HepG2 (cell line): ENCODE measurements around the gene SFXN2. TPM values are rescaled to one million over a fixed set of nuclear protein-coding genes. Genes with fewer than 3 reads are reported as not detected.

Experiments used
- BRD4 ChIP-seq: sonication (generic); formaldehyde crosslinking; IDR thresholded peaks from 2 replicates; pipeline ENCODE4 v1.4.0; 2020; ENCODE audit warnings: missing genetic modification reagents
- BRF2 ChIP-seq: sonication (generic); formaldehyde crosslinking; IDR thresholded peaks from 2 replicates; pipeline ENCODE4 v1.8.1; 2022; ENCODE audit warnings: mild to moderate bottlenecking, missing genetic modification reagents
- GATAD2A ChIP-seq: IDR thresholded peaks from 2 replicates; pipeline ENCODE4 v1.6.1; 2016
- GLMP ChIP-seq: sonication (generic); formaldehyde crosslinking; IDR thresholded peaks from 2 replicates; pipeline ENCODE4 v1.9.0; 2021; ENCODE audit warnings: missing genetic modification reagents, mild to moderate bottlenecking, borderline replicate concordance
- HNRNPLL ChIP-seq: fragments of 200-400 bp; formaldehyde crosslinking; IDR thresholded peaks from 2 replicates; pipeline ENCODE4 v1.6.1; 2017; ENCODE audit warnings: mild to moderate bottlenecking, low read depth, low read length; ENCODE audit not compliant: poor library complexity, severe bottlenecking
- KMT2A ChIP-seq: sonication (generic); formaldehyde crosslinking; IDR thresholded peaks from 2 replicates; pipeline ENCODE4 v1.4.0; 2020; ENCODE audit warnings: missing genetic modification reagents
- MAFF ChIP-seq: IDR thresholded peaks from 2 replicates; pipeline ENCODE4 v1.6.1; 2011; ENCODE audit warnings: low read depth, low read length, improper control_type of control experiment
- NCOR1 ChIP-seq: fragments of 200-600 bp; sonication (generic); IDR thresholded peaks from 2 replicates; pipeline ENCODE4 v1.7.0; 2017; ENCODE audit warnings: antibody characterized with exemption, low read length, borderline replicate concordance
- POLR2AphosphoS5 ChIP-seq: IDR thresholded peaks from 2 replicates; pipeline ENCODE4 v1.6.1; 2012; ENCODE audit warnings: low read depth, low read length
- RAD21 ChIP-seq: fragments of 450-650 bp; formaldehyde crosslinking; IDR thresholded peaks from 2 replicates; pipeline ENCODE4 v1.5.0; 2020; ENCODE audit warnings: mild to moderate bottlenecking
- RFX5 ChIP-seq: IDR thresholded peaks from 2 replicates; pipeline ENCODE4 v1.6.1; 2011; ENCODE audit warnings: low read depth, low read length, improper control_type of control experiment
- SIX4 ChIP-seq: sonication (generic); formaldehyde crosslinking; IDR thresholded peaks from 2 replicates; pipeline ENCODE4 v1.4.0; 2020; ENCODE audit warnings: missing genetic modification reagents
- TFE3 ChIP-seq: IDR thresholded peaks from 2 replicates; pipeline ENCODE4 v1.6.1; 2016
- ZBTB37 ChIP-seq: sonication (generic); formaldehyde crosslinking; IDR thresholded peaks from 2 replicates; pipeline ENCODE4 v1.4.0; 2020; ENCODE audit warnings: mild to moderate bottlenecking, missing genetic modification reagents
- ZBTB42 ChIP-seq: sonication (generic); formaldehyde crosslinking; IDR thresholded peaks from 2 replicates; pipeline ENCODE4 v1.5.0; 2020; ENCODE audit warnings: mild to moderate bottlenecking, missing genetic modification reagents
- ZBTB46 ChIP-seq: sonication (generic); formaldehyde crosslinking; IDR thresholded peaks from 2 replicates; pipeline ENCODE4 v1.4.0; 2020; ENCODE audit warnings: mild to moderate bottlenecking, missing genetic modification reagents, borderline replicate concordance
- ZFP36L1 ChIP-seq: sonication (generic); formaldehyde crosslinking; IDR thresholded peaks from 2 replicates; pipeline ENCODE4 v1.8.0; 2022; ENCODE audit warnings: mild to moderate bottlenecking, missing genetic modification reagents, moderate library complexity
- ZMAT3 ChIP-seq: sonication (generic); formaldehyde crosslinking; conservative IDR thresholded peaks from 2 replicates; pipeline ENCODE4 v1.7.0; 2021; ENCODE audit warnings: missing genetic modification reagents
- ZNF101 ChIP-seq: sonication (generic); formaldehyde crosslinking; IDR thresholded peaks from 2 replicates; pipeline ENCODE4 v1.4.0; 2020; ENCODE audit warnings: mild to moderate bottlenecking, low read depth, missing genetic modification reagents, borderline replicate concordance
- ZNF160 ChIP-seq: sonication (generic); formaldehyde crosslinking; IDR thresholded peaks from 2 replicates; pipeline ENCODE4 v1.8.0; 2022; ENCODE audit warnings: mild to moderate bottlenecking, inconsistent platforms, missing genetic modification reagents
- ZNF432 ChIP-seq: sonication (generic); formaldehyde crosslinking; IDR thresholded peaks from 2 replicates; pipeline ENCODE4 v1.5.0; 2020; ENCODE audit warnings: missing genetic modification reagents, mild to moderate bottlenecking, borderline replicate concordance
- ZNF629 ChIP-seq: sonication (generic); formaldehyde crosslinking; conservative IDR thresholded peaks from 2 replicates; pipeline ENCODE4 v1.5.0; 2020; ENCODE audit warnings: missing genetic modification reagents
- ZSCAN21 ChIP-seq: sonication (generic); formaldehyde crosslinking; IDR thresholded peaks from 2 replicates; pipeline ENCODE4 v1.8.0; 2022; ENCODE audit warnings: mild to moderate bottlenecking, missing genetic modification reagents, moderate library complexity, borderline replicate concordance
- polyA plus RNA-seq, 8 experiments: library from polyadenylated mRNA; depleted of rRNA in 3 of 8; stranded (reverse) in 7 of 8; unstranded in 1 of 8; fragments of >200 nt; fragmentation: Illumina TruSeq in 4 of 8; extraction: Trizol in 4 of 8; gene quantifications; 2 replicates each; pipeline versions ENCODE4 v1.2.1 to v1.2.3, GENCODE V29; 2011 to 2016; ENCODE audit warnings: low read depth in 4 of 8, missing spikeins in 1 of 8, mixed read lengths in 1 of 8; ENCODE audit not compliant: insufficient read depth in 1 of 8
- total RNA-seq, 5 experiments: library from RNA; depleted of rRNA; stranded (reverse); fragments of >200 nt; fragmentation: Illumina TruSeq; extraction: Trizol; gene quantifications; 2 replicates each; pipeline ENCODE4 v1.2.3, GENCODE V29; 2016; ENCODE audit warnings: low read depth in 1 of 5

The SFXN2 gene
- total and polyA plus RNA-seq, 2 of the 13 experiments (the other 11 are each of a cell fraction or from before 2014, with no cell fraction given) = 12.8 to 21.1 TPM

GRCh38 chr10:102714621-102715455 is at the start of gene SFXN2 (continued):
- TF ChIP-seq BRF2 (CRISPR knock-in tag) (no peak), POLR2AphosphoS5 (peak; percentile 82), NCOR1 (peak; percentile 31; the same call in 1 of the 2 replicates), ZMAT3 (CRISPR knock-in tag) (no peak), HNRNPLL (peak; percentile 6), BRD4 (CRISPR knock-in tag) (peak; percentile 68; the same call in 1 of the 2 replicates), TFE3 (CRISPR knock-in tag) (no peak), ZNF101 (no peak), ZBTB46 (CRISPR knock-in tag) (no peak), ZBTB37 (CRISPR knock-in tag) (no peak), KMT2A (CRISPR knock-in tag) (peak; percentile 80), RAD21 (0 out of 2 replicates have a peak, but pooled peaks have one; percentile 22), RFX5 (no peak), GATAD2A (CRISPR knock-in tag) (peak; percentile 22; the same call in 1 of the 2 replicates), ZNF629 (CRISPR knock-in tag) (0 out of 2 replicates have a peak, but pooled peaks have one; percentile 5), SIX4 (no peak), ZFP36L1 (CRISPR knock-in tag) (no peak), ZBTB42 (no peak), ZNF160 (0 out of 2 replicates have a peak, but pooled peaks have one; percentile 21), ZNF432 (CRISPR knock-in tag) (no peak), GLMP (no peak), MAFF (no peak), ZSCAN21 (CRISPR knock-in tag) (no peak; the same call in 1 of the 2 replicates)
